GM20000 (cell line): ENCODE results near the gene PLEKHS1.

Experiments used
- DNase-seq: peaks from one replicate; pipeline ENCODE4 v3.0.0; 2012; ENCODE audit warnings: low spot score
- TF ChIP-seq, protein P1 (sequence below): IDR thresholded peaks from 2 replicates; pipeline ENCODE4 v1.5.1; 2012; ENCODE audit warnings: mild to moderate bottlenecking, control low read depth; ENCODE audit errors: extremely low read depth, missing control alignments

The PLEKHS1 gene

DNA sequence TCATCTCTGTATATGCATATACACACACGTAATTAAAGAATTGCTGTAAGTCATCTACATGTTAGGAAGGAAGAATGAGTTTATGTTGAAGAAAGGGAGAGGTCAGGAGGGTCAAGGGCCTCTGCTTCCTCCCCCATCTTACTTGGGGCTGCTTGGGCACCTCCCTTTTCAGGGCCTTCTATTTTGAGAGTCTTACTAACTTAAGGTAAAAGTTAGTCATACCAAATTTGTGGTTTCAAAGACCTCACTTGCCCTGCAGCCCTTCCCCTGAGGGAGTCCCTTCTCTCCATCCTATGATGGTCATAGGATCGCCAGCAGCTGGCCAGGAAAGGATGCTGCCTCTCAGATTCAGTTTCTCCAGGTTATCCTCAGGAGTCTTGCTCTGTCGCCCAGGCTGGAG, 2.6 kb downstream of the PLEKHS1 start:
- TF ChIP-seq, protein P1, sequence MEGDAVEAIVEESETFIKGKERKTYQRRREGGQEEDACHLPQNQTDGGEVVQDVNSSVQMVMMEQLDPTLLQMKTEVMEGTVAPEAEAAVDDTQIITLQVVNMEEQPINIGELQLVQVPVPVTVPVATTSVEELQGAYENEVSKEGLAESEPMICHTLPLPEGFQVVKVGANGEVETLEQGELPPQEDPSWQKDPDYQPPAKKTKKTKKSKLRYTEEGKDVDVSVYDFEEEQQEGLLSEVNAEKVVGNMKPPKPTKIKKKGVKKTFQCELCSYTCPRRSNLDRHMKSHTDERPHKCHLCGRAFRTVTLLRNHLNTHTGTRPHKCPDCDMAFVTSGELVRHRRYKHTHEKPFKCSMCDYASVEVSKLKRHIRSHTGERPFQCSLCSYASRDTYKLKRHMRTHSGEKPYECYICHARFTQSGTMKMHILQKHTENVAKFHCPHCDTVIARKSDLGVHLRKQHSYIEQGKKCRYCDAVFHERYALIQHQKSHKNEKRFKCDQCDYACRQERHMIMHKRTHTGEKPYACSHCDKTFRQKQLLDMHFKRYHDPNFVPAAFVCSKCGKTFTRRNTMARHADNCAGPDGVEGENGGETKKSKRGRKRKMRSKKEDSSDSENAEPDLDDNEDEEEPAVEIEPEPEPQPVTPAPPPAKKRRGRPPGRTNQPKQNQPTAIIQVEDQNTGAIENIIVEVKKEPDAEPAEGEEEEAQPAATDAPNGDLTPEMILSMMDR = no peak
- DNase-seq = no peak

DNA sequence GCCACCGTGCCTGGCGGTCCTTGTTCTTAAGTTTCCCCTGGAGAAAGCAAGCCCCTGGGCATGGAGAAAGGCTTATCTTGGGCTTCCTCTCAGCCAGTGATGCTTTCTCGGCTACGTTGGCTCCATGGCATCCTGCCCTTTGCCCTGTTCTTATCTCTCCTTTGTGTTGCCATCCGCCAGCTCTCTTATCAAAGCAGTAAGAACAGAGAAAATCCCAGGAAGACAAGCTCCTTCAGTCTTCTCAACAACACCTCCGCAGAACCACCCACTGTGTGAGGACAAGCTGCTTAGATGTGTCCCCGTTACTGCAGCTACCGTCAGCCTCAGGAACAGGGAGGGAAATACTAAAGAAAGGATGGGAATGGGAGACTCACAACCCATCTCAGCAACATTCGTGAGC, 3.3 kb downstream of the PLEKHS1 start:
- no peak for DNase-seq
- TF ChIP-seq, protein P1 = no peak

DNA sequence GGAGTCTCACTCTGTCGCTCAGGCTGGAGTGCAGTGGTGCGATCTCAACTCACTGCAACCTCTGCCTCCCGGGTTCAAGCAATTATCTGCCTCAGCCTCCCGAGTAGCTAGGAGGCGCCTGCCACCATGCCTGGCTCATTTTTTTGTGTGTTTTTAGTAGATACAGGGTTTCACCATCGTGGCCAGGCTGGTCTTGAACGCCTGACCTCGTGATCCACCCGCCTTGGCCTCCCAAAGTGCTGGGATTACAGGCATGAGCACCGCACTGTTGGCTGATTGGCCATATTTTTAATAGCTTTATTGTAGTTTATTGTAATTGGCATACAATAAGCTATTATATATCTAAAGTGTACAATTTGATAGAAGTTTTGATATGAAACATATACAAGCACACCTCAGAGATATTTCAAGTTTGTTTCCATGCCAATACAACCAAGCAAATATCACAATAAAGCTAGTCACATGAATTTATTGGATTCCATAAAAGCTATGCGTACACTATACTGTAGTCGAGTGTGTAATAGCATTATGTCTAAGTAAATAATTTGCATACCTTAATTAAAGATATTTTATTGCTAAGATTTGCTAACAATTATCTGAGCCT, 5.6 kb downstream of the PLEKHS1 start:
- DNase-seq = no peak
- TF ChIP-seq, protein P1 = no peak

DNA sequence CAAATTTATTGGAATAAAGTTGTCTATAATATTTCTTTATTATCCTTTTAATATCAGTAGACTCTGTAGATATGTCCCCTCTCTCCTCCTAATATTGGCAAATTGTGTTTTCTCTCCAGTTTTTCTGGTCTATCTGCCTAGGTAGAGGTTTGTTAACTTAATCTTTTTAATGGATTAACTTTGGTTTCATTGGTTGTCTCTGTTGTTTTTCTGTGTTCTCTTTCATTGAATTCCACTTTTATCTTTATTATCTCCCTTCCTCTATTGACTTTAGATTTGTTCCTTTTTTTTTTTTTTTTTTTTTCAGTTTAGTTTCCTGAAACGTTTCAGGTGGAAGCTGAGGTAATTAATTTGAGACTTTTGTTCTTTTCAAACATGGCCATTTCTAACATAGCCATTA, 10.6 kb downstream of the PLEKHS1 start:
- DNase-seq = no peak
- TF ChIP-seq, protein P1 = no peak

DNA sequence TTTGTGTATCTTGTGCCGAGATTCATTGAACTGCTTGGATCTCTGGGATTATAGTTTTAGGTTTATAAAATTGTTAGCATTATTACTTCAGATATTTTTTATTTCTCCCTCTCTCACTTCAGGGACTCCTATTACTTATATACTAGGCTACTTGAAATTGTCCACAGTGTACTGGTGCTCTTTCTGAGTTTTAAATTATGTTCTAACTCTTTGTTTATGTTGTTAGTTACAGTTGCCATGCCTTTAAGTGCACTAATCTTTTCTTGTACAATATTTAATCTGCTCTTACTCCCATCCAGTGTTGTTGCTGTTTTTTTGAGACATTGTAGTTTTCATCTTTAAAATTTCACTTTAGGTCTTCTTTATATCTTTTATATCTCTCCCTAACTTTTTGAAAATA, 13.1 kb downstream of the PLEKHS1 start:
- DNase-seq = no peak
- TF ChIP-seq, protein P1 = no peak

DNA sequence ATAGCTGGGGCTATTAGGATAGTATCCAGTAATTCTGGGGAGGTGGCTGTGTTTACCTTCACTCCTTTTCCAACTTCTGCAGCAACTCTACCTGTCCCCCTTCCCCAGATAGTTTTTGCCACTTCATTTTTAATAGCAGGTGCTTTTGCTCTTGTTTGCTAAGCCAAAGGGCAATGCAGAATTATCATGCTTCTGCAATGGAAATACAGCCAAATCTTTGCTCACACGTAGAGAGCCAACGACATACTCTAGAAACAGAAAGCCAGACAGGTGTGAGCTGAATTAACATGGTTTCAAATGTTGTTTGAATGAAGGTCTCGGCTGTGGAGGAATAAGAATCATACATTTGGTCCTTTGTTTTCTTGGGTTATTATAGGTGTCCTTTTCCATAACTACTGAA, 14.4 kb downstream of the PLEKHS1 start:
- no peak for DNase-seq
- TF ChIP-seq, protein P1 = no peak

DNA sequence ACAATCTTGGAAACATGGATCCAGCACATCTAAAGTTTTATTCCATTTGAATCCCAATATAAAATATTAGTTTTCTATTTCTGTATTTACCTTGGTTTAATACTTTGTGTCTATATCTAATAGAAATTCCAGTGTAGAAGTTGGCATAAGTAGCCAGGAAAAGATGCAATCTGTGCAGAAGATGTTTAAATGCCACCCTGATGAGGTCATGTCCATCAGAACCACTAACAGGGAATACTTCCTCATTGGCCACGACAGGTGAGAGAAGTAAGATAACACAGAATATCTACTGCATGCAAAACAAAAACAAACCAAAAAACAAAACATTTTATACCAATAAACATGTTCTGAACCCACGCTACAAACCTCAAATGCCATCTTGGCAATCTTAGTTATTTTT, 15.7 kb downstream of the PLEKHS1 start:
- DNase-seq = no peak
- TF ChIP-seq, protein P1 = no peak
